GM23338 (cell line): Measurements from ENCODE around the gene FMN2. TPM values are rescaled to one million over a fixed set of nuclear protein-coding genes. Genes with fewer than 3 reads are reported as not detected.

ENCODE experiments used
- ATAC-seq: fragments of 200-7000 bp; cut with Tn5 transposase; 3 replicates; pipeline ENCODE4 v1.9.1; 2020
- DNase-seq: peaks from one replicate; pipeline ENCODE4 v3.0.0-alpha.2; 2015; ENCODE audit warnings: low spot score
- H2AFZ ChIP-seq: fragments of 200-600 bp; sonication (generic); 2 replicates; pipeline ENCODE4 v1.8.0; 2016; ENCODE audit warnings: antibody characterized with exemption, mild to moderate bottlenecking, moderate library complexity
- H3F3A ChIP-seq: fragments of 200-600 bp; sonication (generic); replicated peaks from 2 replicates; pipeline ENCODE4 v1.8.0; 2017; ENCODE audit warnings: antibody characterized with exemption, mixed run types, low read depth
- H3K27ac ChIP-seq: fragments of 200-600 bp; sonication (generic); 2 replicates; pipeline ENCODE4 v1.6.1; 2016; ENCODE audit warnings: low read depth
- H3K27me3 ChIP-seq: fragments of 200-600 bp; sonication (generic); 2 replicates; pipeline ENCODE4 v1.8.0; 2016; ENCODE audit warnings: mild to moderate bottlenecking, mixed run types, moderate library complexity; ENCODE audit not compliant: insufficient read depth
- H3K36me3 ChIP-seq: fragments of 200-600 bp; sonication (generic); 2 replicates; pipeline ENCODE4 v1.8.0; 2016; ENCODE audit warnings: mild to moderate bottlenecking; ENCODE audit not compliant: insufficient read depth
- H3K4me1 ChIP-seq: fragments of 200-600 bp; sonication (generic); 2 replicates; pipeline ENCODE4 v1.8.0; 2016; ENCODE audit warnings: mild to moderate bottlenecking, moderate library complexity; ENCODE audit not compliant: insufficient read depth
- H3K4me2 ChIP-seq: fragments of 200-600 bp; sonication (generic); 2 replicates; pipeline ENCODE4 v1.7.1; 2017; ENCODE audit warnings: mixed run types
- H3K4me3 ChIP-seq: fragments of 200-600 bp; sonication (generic); 2 replicates; pipeline ENCODE4 v1.6.1; 2016; ENCODE audit warnings: mixed run types
- H3K79me2 ChIP-seq: fragments of 200-600 bp; sonication (generic); replicated peaks from 2 replicates; pipeline ENCODE4 v1.8.0; 2017; ENCODE audit warnings: mild to moderate bottlenecking; ENCODE audit not compliant: insufficient read depth
- H3K9me2 ChIP-seq: fragments of 200-600 bp; sonication (generic); 2 replicates; pipeline ENCODE4 v1.8.0; 2017; ENCODE audit not compliant: insufficient read depth
- H4K20me1 ChIP-seq: fragments of 200-600 bp; sonication (generic); replicated peaks from 2 replicates; pipeline ENCODE4 v1.8.0; 2017; ENCODE audit warnings: mild to moderate bottlenecking; ENCODE audit not compliant: insufficient read depth
- H3K27ac Mint-ChIP-seq: 2 replicates; pipeline ENCODE4 v1.8.0; 2020; ENCODE audit warnings: inconsistent platforms, mild to moderate bottlenecking, moderate library complexity, mixed read lengths
- H3K27me3 Mint-ChIP-seq: 3 replicates; pipeline ENCODE4 v1.8.0; 2022; ENCODE audit warnings: low read depth, mild to moderate bottlenecking, moderate library complexity, mixed read lengths, inconsistent platforms; ENCODE audit not compliant: insufficient read depth, poor library complexity
- H3K36me3 Mint-ChIP-seq: 3 replicates; pipeline ENCODE4 v1.8.0; 2021; ENCODE audit warnings: low read depth, mild to moderate bottlenecking, inconsistent platforms, moderate library complexity, mixed read lengths
- H3K4me1 Mint-ChIP-seq: 3 replicates; pipeline ENCODE4 v1.8.0; 2020; ENCODE audit warnings: mild to moderate bottlenecking, inconsistent platforms, mixed read lengths
- H3K4me3 Mint-ChIP-seq: 3 replicates; pipeline ENCODE4 v1.8.0; 2021; ENCODE audit warnings: moderate library complexity, mild to moderate bottlenecking, inconsistent platforms, mixed read lengths
- H3K9me3 Mint-ChIP-seq: 3 replicates; pipeline ENCODE4 v1.8.0; 2020; ENCODE audit warnings: moderate library complexity, mild to moderate bottlenecking, inconsistent platforms, mixed read lengths
- ETS1 ChIP-seq: IDR thresholded peaks from 2 replicates; pipeline ENCODE4 v1.6.1; 2016; ENCODE audit warnings: antibody characterized with exemption
- EZH2phosphoT487 ChIP-seq: fragments of 200-600 bp; sonication (generic); IDR thresholded peaks from one replicate; pipeline ENCODE4 v1.8.1; 2018; ENCODE audit warnings: antibody characterized with exemption; ENCODE audit not compliant: unreplicated experiment
- JUNB ChIP-seq: IDR thresholded peaks from one replicate; pipeline ENCODE4 v1.6.1; 2016; ENCODE audit warnings: antibody characterized with exemption; ENCODE audit not compliant: unreplicated experiment
- NANOG ChIP-seq: IDR thresholded peaks from 2 replicates; pipeline ENCODE4 v1.6.1; 2016; ENCODE audit warnings: antibody characterized with exemption, borderline replicate concordance
- REST ChIP-seq: IDR thresholded peaks from one replicate; pipeline ENCODE4 v1.6.1; 2018; ENCODE audit warnings: antibody characterized with exemption; ENCODE audit not compliant: unreplicated experiment
- ZNF114 ChIP-seq: fragments of 250-450 bp; sonication (Bioruptor Pico); IDR thresholded peaks from 2 replicates; pipeline ENCODE4 v1.5.0; 2020; ENCODE audit warnings: mild to moderate bottlenecking, moderate library complexity
- ZNF331 ChIP-seq: fragments of 250-450 bp; sonication (Bioruptor Pico); IDR thresholded peaks from 2 replicates; pipeline ENCODE4 v1.5.0; 2020; ENCODE audit warnings: low read depth, mild to moderate bottlenecking, moderate library complexity
- polyA plus RNA-seq: library from polyadenylated mRNA; unstranded; fragments of >200 nt; fragmentation: Nextera tagmentation; extraction: Ambion mirVana; gene quantifications from 2 replicates; pipeline ENCODE4 v1.2.1, GENCODE V29; 2016
- total RNA-seq: library from RNA; depleted of rRNA; stranded (reverse); fragments of >200 nt; shearing (Covaris generic); gene quantifications from 2 replicates; pipeline ENCODE4 v1.2.3, GENCODE V29; 2014

FMN2 gene
- total and polyA plus RNA-seq, 2 experiments from 2014 or later, result 1.5 to 2.5 TPM

GRCh38 chr1:240363315-240363714, 271.6 kb downstream of the FMN2 start (continued):
- no peak for TF ChIP-seq REST
- no peak for TF ChIP-seq ZNF114 (CRISPR knock-in tag)
- TF ChIP-seq NANOG, result no peak

- no peak for ATAC-seq
- H3K9me2 ChIP-seq, result no peaks in the 10 kb centered on the region
These were observed 272.2 kb downstream of the FMN2 start for GRCh38 chr1:240363914-240364313.

More at GRCh38 chr1:240363914-240364313, 272.2 kb downstream of the FMN2 start:
- Mint-ChIP-seq H3K36me3 (no peaks in the 10 kb centered on the region), H3K4me3 (no peak overlapping the region), H3K4me1 (no peaks in the 10 kb centered on the region), H3K27ac (no peak overlapping the region), H3K27me3 (no peaks in the 10 kb centered on the region), H3K9me3 (no peaks in the 10 kb centered on the region)
- H3K27ac ChIP-seq, result no peak overlapping the region
- no peak overlapping the region for H3K4me2 ChIP-seq
- no peak for DNase-seq
- no peaks in the 10 kb centered on the region for H3K79me2 ChIP-seq
- no peaks in the 10 kb centered on the region for H3F3A ChIP-seq
- H3K4me1 ChIP-seq, result no peaks in the 10 kb centered on the region
- no peak for TF ChIP-seq ZNF331 (CRISPR knock-in tag)
- TF ChIP-seq ETS1, result no peak
- no peak for TF ChIP-seq EZH2phosphoT487
- no peak for TF ChIP-seq REST
- no peak for TF ChIP-seq JUNB
- no peaks in the 10 kb centered on the region for H4K20me1 ChIP-seq
- no peaks in the 10 kb centered on the region for H3K36me3 ChIP-seq
- H3K4me3 ChIP-seq, result no peak overlapping the region
- no peak overlapping the region for H2AFZ ChIP-seq
- no peaks in the 10 kb centered on the region for H3K27me3 ChIP-seq
